NCI-H2196 treated with DMSO at 0.1 percent for 48 hours (cell line): Measurements from ENCODE around the gene ACAA2.

Experiments used
- DNase-seq: peaks from one replicate; lab custom pipeline; 2025; ENCODE audit not compliant: unreplicated experiment; lab: John Stamatoyannopoulos, UW

The ACAA2 gene, protein sequence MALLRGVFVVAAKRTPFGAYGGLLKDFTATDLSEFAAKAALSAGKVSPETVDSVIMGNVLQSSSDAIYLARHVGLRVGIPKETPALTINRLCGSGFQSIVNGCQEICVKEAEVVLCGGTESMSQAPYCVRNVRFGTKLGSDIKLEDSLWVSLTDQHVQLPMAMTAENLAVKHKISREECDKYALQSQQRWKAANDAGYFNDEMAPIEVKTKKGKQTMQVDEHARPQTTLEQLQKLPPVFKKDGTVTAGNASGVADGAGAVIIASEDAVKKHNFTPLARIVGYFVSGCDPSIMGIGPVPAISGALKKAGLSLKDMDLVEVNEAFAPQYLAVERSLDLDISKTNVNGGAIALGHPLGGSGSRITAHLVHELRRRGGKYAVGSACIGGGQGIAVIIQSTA

GRCh38 chr18:49813319-49814146 lies at the start of gene ACAA2:
ACAA2 (minus strand) TSS chr18:49813533; CDS start chr18:49813484, 49 bp downstream.
- DNase-seq = peak; percentile 73

GRCh38 chr18:49862656-49863385 lies 49.5 kb upstream of the ACAA2 start:
- no peak for DNase-seq

- DNase-seq = no peak
Observed at GRCh38 chr18:49861659-49862058, 48.3 kb upstream of the ACAA2 start.

DNA sequence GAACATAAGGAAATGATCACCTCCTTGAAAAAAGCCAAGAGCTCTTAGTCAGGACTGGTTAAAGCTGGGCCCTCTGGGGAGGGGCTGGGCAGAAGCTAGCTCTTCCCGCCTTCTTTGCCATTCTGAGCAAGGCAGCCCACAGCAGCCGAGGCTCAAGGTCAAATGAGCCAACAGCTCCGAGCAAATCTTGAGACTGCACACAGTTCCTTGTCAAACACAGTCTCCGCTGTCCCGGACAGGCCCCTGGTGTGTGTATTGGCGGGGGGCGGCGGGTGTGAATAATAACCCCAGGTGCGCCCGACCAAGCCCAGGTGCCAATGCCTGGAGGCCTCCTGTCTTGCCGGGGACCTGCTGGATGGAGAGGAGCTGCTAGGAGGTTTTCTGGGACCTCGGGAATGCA lies 46.4 kb upstream of the ACAA2 start:
- DNase-seq = no peak

DNA sequence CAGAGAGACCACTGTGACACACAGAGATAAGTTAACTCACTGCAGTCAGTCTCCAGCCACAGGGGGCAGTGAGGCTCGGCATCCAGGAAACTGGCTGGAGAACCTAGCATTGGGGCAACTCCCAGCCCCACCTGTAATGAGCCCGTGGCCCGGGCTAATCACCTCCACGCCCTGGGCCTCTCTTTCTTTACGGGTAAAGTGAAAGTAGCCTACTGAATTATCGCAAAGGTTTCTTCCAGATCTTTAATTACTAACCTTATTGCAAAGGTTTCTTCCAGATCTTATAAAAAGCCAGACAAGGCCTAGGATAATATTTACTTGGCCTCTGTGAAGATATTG lies 45.7 kb upstream of the ACAA2 start:
- no peak for DNase-seq

DNA sequence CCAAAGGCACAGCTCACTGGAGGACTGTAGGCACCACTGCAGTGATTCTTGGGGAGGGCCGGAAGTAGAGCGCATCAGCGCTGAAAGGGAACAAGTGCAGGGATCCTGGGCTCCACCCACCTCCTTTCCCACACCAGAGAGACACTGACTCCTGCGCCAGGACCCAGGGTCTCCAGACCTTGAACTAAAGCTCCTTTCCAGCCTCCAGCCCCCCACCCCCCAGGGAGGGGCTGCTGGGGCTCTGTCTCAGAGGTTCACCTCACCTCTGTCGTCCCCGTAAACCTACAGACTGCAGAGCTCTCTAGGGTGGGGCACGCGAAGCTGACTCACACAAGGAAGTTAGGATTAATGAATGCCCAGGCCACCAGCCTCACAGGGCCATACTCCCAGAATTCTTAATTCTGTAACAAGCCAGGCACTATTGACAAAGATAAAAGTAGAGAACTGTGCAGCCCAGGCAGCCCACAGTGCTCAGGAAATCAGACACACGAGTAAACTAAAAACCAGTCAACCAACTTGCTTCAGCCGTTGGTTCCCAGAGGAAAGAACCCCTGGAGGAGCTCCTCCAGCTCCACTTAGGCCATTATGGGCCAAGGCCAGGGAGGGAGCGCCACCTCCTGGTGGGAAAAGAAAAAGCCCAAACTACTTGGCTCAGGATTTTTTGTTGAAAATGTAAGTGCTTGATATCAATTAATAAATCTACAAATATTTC lies 45.1 kb upstream of the ACAA2 start:
- peak; percentile 53 for DNase-seq

DNA sequence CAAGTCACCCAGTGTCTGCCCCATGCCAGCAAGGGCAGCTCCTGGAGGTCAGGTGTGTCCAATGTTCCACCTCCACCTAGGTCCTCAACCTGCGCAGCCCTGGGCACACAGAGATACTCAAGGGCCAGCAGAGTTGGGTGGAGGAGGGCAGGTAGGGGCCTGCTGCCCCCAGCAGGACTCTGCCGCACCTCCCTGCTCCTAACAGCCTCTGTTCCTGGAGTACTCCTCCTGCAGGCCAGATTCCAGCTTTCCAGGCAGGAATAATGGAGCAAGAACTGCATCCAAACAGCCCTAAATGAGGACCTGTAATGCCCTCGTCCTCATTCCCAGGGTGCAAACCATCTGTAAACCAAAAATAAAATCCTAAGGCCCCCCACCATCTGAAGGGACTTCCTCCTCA lies 44.4 kb upstream of the ACAA2 start:
- DNase-seq = no peak

GRCh38 chr18:49856496-49856895 lies 43.2 kb upstream of the ACAA2 start:
- DNase-seq = no peak

DNA sequence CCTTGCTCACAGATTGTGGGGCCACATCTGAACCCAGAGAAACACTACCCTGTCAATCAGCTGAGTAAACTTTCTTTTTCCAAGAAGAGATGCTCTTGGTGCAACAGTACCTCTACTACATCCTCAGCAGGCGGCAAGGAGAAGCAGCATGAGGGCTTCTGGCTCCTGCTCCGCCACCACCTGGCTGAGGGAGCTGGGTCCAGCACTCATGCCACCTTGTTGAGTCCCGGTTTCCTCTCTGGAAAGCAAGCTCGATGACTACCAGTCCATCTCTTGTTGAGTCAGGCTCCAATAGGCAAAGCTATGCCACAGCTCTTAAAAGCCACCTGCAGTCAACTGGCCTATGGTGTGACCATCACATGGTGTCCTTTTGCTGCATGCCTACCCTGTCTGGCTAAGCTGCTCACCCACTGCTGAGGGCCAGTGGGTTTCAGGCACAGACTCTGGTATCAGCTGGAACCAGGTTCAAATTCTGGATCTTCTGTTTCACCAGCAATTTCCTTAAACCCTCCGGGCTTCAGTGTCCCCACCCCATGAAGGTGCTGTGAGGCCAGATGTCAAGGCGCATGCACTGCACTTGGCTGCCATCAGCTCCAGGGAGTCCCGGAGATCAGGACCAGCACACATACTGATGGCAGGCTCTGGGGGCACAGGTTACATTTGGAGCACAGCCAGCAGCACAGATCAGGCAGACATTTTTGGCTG lies 42.5 kb upstream of the ACAA2 start:
- no peak for DNase-seq

DNA sequence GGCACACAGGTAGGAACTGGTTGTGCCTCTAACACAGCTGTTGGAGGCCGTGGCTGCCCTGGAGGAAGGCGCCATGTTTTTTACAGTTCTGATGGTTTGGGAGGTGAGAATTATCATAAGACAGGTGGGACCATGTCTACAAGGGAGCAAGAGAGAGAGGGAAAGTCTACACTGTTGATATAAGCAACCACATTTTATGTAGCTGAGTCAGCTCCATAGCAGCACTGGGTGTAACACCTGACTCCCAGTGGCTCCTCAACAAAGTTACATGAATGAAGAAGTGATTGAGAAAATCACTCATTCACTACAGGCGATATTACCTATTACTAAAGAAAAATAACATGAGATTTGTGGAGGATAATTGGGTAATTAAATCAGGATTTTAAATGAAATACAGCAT lies 41.3 kb upstream of the ACAA2 start:
- DNase-seq = no peak

DNA sequence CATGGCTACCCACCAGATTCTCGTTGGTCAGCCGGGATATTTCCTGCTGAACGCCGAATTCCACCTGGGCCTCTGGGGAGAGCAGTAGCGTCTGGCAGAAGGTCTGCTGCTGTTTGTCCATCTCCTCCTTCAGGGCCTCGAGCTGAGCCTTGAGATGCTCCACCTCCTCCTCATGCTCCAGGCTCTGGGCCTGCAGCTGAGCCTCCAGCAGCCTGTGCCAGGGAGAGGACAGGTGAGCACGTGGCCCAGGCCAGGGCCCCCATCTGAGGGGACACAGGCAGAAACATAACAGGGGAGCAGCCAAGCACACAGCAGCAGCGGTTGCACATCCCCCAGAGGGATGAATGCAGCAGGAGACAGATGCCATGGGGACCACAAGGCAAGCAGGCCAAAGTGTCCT lies 40.1 kb upstream of the ACAA2 start:
- no peak for DNase-seq

DNA sequence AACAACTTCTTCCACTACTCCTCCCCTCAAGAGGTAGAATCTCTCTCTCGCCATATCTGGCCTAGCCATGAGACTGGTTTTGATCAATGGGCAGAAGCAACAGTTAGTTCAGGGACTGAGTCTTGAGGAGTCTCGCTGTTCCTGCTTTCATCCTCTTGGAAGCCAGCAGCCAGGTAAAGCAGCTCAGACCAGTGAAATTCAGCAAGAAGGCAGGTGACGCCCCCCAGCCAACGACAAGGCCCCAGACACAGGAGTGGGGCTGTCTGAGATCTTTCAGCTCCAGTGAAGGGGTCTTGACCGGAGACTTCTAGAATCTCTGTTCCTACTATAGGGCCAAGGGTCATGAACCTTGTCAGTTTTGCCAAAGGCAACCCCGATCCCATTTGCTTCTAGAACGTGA lies 39.7 kb upstream of the ACAA2 start:
- DNase-seq = no peak

DNA sequence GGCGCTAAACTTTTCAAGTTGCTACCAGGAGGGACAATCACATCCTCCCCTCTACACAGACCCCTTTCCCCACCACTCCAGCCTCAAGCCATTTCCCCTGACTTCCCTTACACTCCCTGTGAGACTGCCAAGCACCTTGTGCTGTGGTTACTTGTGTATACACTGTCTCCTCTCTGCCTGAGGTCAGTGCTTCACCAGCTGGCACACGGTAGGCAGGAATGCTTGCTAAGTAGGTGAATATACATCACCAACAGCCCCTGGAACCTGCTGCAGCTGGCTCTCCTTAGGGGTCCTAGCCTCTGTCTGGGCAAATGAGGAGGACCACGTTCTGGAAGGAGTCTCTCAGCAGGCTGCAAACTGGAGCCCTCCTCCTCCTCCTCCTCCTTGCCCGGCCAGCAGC lies 38.3 kb upstream of the ACAA2 start:
- no peak for DNase-seq

DNA sequence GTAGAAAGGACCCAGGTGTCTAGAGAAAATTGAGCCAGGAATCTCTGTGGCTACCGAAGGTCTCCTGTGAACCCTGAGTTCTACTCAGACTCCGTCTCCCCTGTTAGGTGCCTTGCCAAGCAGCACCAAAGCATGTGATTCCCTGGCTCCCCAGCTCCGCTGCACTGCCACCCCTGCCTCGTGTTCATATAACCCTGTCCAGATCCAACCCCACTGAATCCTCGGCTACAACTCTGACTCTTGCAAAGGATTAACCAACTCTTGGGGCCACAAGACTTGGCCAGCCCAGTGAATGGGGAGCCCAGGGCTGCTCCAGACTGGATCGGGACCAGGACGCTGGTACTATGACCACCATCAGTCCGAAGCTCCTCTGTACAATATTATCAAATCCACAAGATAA lies 37.3 kb upstream of the ACAA2 start:
- DNase-seq = no peak

DNA sequence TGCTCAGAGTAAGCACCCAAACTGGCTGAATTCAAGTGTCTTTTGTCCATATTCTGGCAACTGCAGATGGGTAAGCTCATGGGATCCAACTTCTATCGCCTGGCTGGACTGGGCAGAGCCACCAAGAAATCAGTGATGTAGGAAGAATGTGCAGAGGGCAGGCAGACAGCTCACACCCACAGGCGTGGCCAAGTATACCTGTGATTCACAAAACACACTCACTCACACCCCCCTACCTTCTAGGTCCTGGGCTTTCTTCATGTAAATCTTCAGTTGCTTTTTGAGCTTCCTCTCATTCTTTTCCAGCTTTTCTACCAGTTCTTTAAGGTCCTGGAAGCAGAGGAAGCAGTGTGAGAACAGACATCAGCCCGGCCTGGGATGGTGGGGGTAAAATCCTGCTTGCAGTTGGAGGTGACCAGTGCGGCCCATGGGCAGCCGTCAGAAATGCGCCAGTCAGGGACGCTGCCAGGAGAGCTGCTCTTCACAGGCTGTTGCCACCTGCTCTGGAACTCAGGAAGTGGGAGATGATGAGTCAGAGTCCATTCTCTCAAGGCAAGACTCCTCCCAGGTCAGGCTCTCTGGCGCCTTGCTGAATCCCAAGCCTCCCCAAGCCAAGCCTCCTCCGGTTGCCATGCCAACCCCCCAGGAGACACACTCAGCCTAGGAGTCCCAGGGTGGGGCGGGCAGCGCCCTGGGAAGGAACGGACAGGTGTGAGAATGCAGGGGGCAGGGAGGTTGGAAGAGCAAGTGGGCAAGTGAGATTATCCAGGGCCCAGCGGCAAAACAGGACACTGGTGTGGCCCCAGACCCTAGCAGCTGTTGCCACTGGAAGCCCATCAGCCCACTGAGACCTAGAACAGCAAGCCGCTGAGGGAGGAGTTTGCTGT lies 36.2 kb upstream of the ACAA2 start:
- peak; percentile 96 for DNase-seq

GRCh38 chr18:49848115-49848514 lies 34.8 kb upstream of the ACAA2 start:
- no peak for DNase-seq

GRCh38 chr18:49847524-49847923 lies 34.2 kb upstream of the ACAA2 start:
- DNase-seq = no peak

DNA sequence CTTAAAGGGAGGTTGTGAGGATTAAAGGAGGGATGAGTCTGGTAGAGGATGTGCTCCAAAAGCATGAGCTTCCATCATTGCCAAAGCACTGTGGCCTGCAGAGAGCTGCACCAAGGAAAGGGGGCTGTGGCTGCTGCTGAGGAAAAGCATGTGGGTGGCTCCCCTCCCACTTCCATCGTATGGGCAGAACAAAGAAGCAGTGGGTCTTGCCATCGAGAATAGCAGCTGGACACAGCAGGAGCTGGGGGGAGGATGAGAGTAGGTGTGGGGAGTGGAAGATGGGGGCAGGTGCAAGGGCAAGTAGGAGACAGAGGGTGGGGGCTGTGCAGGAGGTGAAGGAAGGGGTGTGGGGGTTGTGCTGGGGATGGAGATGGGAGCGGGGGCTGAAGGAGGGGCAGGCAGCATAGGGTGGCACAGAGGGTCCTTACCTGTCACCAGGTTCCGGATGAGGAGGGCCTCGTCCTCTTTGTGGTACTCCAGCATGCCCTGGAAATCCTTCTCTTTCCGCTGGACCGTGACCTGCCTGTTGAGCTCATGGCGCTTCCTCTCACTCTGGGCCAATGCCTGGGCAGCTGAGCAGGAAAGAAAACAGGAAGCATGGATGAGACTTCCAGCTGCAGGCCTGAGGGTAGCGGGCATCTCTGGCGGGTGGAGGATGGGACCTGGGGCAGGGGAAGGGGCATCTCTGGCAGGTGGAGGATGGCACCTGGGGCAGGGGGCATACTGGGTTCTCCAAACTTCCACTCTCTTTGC lies 33.6 kb upstream of the ACAA2 start:
- DNase-seq = no peak

- DNase-seq = no peak
Observed at GRCh38 chr18:49846361-49846662, 33.0 kb upstream of the ACAA2 start.
